CD14-positive monocyte (primary cell): ENCODE data around the gene LILRA2. TPM values are rescaled to one million over a fixed set of nuclear protein-coding genes. Genes with fewer than 3 reads are reported as not detected.
"Not testable (repeated sequence)": the region's sequence is repeated elsewhere in the genome, so short reads cannot be mapped to it uniquely, and the experiment has no call there.

Source experiments
- DNase-seq, 3 donors: peaks; one replicate each; pipeline ENCODE4 v3.0.0-alpha.2; 2011 to 2022
- H2AFZ ChIP-seq: 2 replicates; pipeline ENCODE4 v1.6.0; 2012; ENCODE audit warnings: mild to moderate bottlenecking, low read depth, low read length, inconsistent platforms; ENCODE audit not compliant: insufficient read depth, poor library complexity, severe bottlenecking
- H3K27ac ChIP-seq, 2 donors: 1 replicate in 1 of 2; 2 replicates in 1 of 2; pipeline ENCODE4 v1.5.1; 2012 to 2013; ENCODE audit warnings: low read length in 2 of 2, control low read depth in 1 of 2, inconsistent platforms in 1 of 2, low read depth in 1 of 2, mild to moderate bottlenecking in 1 of 2
- H3K27me3 ChIP-seq, 2 donors: one replicate each; pipeline versions ENCODE4 v1.6.0 to v1.6.1; 2011 to 2013; ENCODE audit warnings: low read length in 2 of 2; ENCODE audit not compliant: control insufficient read depth in 2 of 2, insufficient read depth in 2 of 2
- H3K36me3 ChIP-seq, 2 donors: replicated peaks in 1 of 2; 1 replicate in 1 of 2; 2 replicates in 1 of 2; pipeline versions ENCODE4 v1.5.1 to v1.6.1; 2012 to 2013; ENCODE audit warnings: low read length in 2 of 2, control low read depth in 1 of 2, inconsistent platforms in 1 of 2, mild to moderate bottlenecking in 1 of 2; ENCODE audit not compliant: insufficient read depth in 2 of 2, control insufficient read depth in 1 of 2
- H3K4me1 ChIP-seq, 2 donors: 1 replicate in 1 of 2; 2 replicates in 1 of 2; pipeline versions ENCODE4 v1.5.1 to v1.6.1; 2012 to 2013; ENCODE audit warnings: low read length in 2 of 2, control low read depth in 1 of 2, inconsistent platforms in 1 of 2, mild to moderate bottlenecking in 1 of 2, moderate library complexity in 1 of 2; ENCODE audit not compliant: insufficient read depth in 2 of 2, control insufficient read depth in 1 of 2
- H3K4me2 ChIP-seq: replicated peaks from 2 replicates; pipeline ENCODE3; 2012; ENCODE audit warnings: low read length, moderate library complexity, mild to moderate bottlenecking; ENCODE audit not compliant: poor library complexity, severe bottlenecking; ENCODE audit errors: extremely low read depth
- H3K4me3 ChIP-seq, 3 experiments: fragments of 200-600 bp in 1 of 3; sonication (generic) in 1 of 3; replicated peaks in 1 of 3; 1 replicate in 2 of 3; 2 replicates in 1 of 3; pipeline ENCODE4 v1.5.1; 2011 to 2013; ENCODE audit warnings: low read length in 3 of 3, mild to moderate bottlenecking in 3 of 3, control low read depth in 2 of 3, low read depth in 2 of 3, inconsistent platforms in 1 of 3, moderate library complexity in 1 of 3
- H3K79me2 ChIP-seq: 2 replicates; pipeline ENCODE4 v1.6.0; 2012; ENCODE audit warnings: mild to moderate bottlenecking, control low read depth, inconsistent platforms, low read length, moderate library complexity; ENCODE audit not compliant: insufficient read depth
- H3K9ac ChIP-seq: 2 replicates; pipeline ENCODE4 v1.6.0; 2017; ENCODE audit warnings: low read length, mild to moderate bottlenecking; ENCODE audit not compliant: insufficient read depth, poor library complexity, severe bottlenecking
- H3K9me3 ChIP-seq, 2 donors: replicated peaks in 1 of 2; 1 replicate in 1 of 2; 2 replicates in 1 of 2; pipeline versions ENCODE4 v1.5.1 to v1.6.1; 2012 to 2013; ENCODE audit warnings: low read length in 2 of 2, control low read depth in 1 of 2; ENCODE audit not compliant: control insufficient read depth in 1 of 2, insufficient read depth in 1 of 2
- H4K20me1 ChIP-seq: 2 replicates; pipeline ENCODE4 v1.6.0; 2012; ENCODE audit warnings: mild to moderate bottlenecking, low read length, control low read depth, moderate library complexity; ENCODE audit not compliant: insufficient read depth
- H3K27ac Mint-ChIP-seq, 7 donors: one replicate each; pipeline ENCODE4 v1.8.0; 2020; ENCODE audit warnings: mild to moderate bottlenecking in 7 of 7, mixed read lengths in 7 of 7, moderate library complexity in 6 of 7, inconsistent platforms in 2 of 7
- H3K27me3 Mint-ChIP-seq, 3 donors: one replicate each; pipeline ENCODE4 v1.8.0; 2021 to 2022; ENCODE audit warnings: low read depth in 3 of 3, mild to moderate bottlenecking in 3 of 3, mixed read lengths in 3 of 3, moderate library complexity in 3 of 3, inconsistent platforms in 1 of 3
- H3K36me3 Mint-ChIP-seq, 2 donors: one replicate each; pipeline ENCODE4 v1.8.0; 2020; ENCODE audit warnings: mixed read lengths in 2 of 2, inconsistent platforms in 1 of 2, mild to moderate bottlenecking in 1 of 2
- H3K4me1 Mint-ChIP-seq: one replicate; pipeline ENCODE4 v1.8.0; 2020; ENCODE audit warnings: mild to moderate bottlenecking, mixed read lengths
- H3K4me3 Mint-ChIP-seq, 2 donors: one replicate each; pipeline ENCODE4 v1.8.0; 2020; ENCODE audit warnings: mild to moderate bottlenecking in 2 of 2, mixed read lengths in 2 of 2, moderate library complexity in 1 of 2
- H3K9me3 Mint-ChIP-seq, 7 donors: one replicate each; pipeline ENCODE4 v1.8.0; 2020 to 2022; ENCODE audit warnings: mixed read lengths in 7 of 7, mild to moderate bottlenecking in 6 of 7, moderate library complexity in 6 of 7, inconsistent platforms in 2 of 7
- WGBS: methylation state at CpG from one replicate; pipeline ENCODE4 v1.1.5; 2013; ENCODE audit warnings: missing lambda C conversion rate; ENCODE audit not compliant: insufficient coverage; 5-methylcytosine and 5-hydroxymethylcytosine counted together
- intact Hi-C, 2 donors: fragments of 100-400 bp; cut with micrococcal nuclease; formaldehyde crosslinking; loops; one replicate each; pipeline versions ENCODE4 v1.15.0 to v1.15.1; 2023
- polyA plus RNA-seq, 3 donors: library from polyadenylated mRNA; depleted of rRNA in 1 of 3; unstranded in 2 of 3; stranded (reverse) in 1 of 3; fragments of 300-500 nt in 2 of 3; fragments of >200 nt in 1 of 3; fragmentation: Illumina TruSeq in 2 of 3; gene quantifications; 1 replicate in 2 of 3; 2 replicates in 1 of 3; pipeline ENCODE4 v1.2.3, GENCODE V29; 2012 to 2021
- TF ChIP-seq, protein P1 (sequence below): fragments of 200-600 bp; IDR thresholded peaks from one replicate; pipeline ENCODE4 v1.8.0; 2022; ENCODE audit warnings: antibody characterized with exemption, mild to moderate bottlenecking

The LILRA2 gene
- polyA plus RNA-seq, 3 donors: 333 to 451 (median 377) TPM

DNA sequence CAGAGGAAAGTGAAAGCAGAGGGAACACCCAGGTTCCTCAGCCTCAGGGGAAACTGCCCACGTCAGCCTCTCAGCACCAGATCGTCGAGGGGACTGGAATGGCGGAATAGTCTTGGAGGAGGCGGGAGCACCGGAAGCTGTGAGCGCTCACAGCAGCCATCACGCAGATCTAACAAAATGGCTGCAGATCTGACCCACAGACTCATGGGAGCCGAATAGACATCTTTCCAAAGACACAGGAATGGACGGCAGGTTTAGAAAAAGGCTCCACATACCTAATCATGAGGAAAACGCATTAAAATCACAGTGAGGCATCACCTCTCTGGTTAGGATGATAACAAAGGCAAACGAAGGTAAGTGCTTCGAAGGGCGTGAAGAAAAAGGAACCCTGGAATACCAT, 11.8 kb upstream of the LILRA2 start:
- H3K27me3 Mint-ChIP-seq: peaks cover 3 to 13% (median 6%) of the 10 kb centered on the region in 3 donors
- Histone ChIP-seq H3K36me3 (no peaks in the 10 kb centered on the region), H3K4me1 (no peaks in the 10 kb centered on the region), H2AFZ (no peak overlapping the region), H3K27me3 (no peaks in the 10 kb centered on the region), H3K4me2 (no peak overlapping the region), H4K20me1 (no peaks in the 10 kb centered on the region), H3K27ac (no peak overlapping the region), H3K9ac (no peak overlapping the region), H3K79me2 (no peaks in the 10 kb centered on the region), H3K9me3 (no peaks in the 10 kb centered on the region), H3K4me3 (no peak overlapping the region)
- H3K27ac Mint-ChIP-seq: no peak overlapping the region
- H3K36me3 Mint-ChIP-seq: no peaks in the 10 kb centered on the region
- TF ChIP-seq, protein P1, sequence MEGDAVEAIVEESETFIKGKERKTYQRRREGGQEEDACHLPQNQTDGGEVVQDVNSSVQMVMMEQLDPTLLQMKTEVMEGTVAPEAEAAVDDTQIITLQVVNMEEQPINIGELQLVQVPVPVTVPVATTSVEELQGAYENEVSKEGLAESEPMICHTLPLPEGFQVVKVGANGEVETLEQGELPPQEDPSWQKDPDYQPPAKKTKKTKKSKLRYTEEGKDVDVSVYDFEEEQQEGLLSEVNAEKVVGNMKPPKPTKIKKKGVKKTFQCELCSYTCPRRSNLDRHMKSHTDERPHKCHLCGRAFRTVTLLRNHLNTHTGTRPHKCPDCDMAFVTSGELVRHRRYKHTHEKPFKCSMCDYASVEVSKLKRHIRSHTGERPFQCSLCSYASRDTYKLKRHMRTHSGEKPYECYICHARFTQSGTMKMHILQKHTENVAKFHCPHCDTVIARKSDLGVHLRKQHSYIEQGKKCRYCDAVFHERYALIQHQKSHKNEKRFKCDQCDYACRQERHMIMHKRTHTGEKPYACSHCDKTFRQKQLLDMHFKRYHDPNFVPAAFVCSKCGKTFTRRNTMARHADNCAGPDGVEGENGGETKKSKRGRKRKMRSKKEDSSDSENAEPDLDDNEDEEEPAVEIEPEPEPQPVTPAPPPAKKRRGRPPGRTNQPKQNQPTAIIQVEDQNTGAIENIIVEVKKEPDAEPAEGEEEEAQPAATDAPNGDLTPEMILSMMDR: no peak
- no peaks in the 10 kb centered on the region for H3K9me3 Mint-ChIP-seq
- intact Hi-C loops: no loop called here
- no peak for DNase-seq
- peak overlapping the region; percentile 16 to 57 for H3K4me3 Mint-ChIP-seq
- WGBS: 86% methylated on average over 11 of the region's 14 CpGs
- no peaks in the 10 kb centered on the region for H3K4me1 Mint-ChIP-seq

DNA sequence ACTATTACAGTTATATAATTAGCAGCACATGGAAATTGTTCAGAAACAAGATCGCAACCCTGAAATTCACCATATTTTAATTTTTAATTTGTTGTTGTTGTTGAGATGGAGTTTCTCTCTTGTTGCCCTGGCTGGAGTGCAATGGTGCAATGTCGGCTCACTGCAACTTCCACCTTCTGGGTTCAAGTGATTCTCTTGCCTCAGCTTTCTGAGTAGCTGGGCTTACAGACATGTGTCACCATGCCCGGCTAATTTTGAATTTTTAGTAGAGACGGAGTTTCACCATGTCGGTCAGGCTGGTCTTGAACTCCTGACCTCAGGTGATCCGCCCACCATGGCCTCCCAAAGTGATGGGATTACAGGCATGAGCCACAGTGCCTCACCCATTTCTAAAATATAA, 10.4 kb upstream of the LILRA2 start:
- H3K79me2 ChIP-seq, H2AFZ ChIP-seq, H3K4me3 ChIP-seq, H4K20me1 ChIP-seq, H3K36me3 ChIP-seq, H3K9me3 Mint-ChIP-seq, intact Hi-C loops, H3K27me3 ChIP-seq, H3K36me3 Mint-ChIP-seq, H3K4me2 ChIP-seq, DNase-seq, H3K4me1 ChIP-seq, H3K27ac Mint-ChIP-seq, H3K9me3 ChIP-seq, H3K27ac ChIP-seq, H3K4me3 Mint-ChIP-seq, H3K9ac ChIP-seq, H3K4me1 Mint-ChIP-seq: not testable (repeated sequence)
- peaks cover 3 to 17% (median 6%) of the 10 kb centered on the region in 3 donors for H3K27me3 Mint-ChIP-seq
- 79% methylated on average over 2 of the region's 6 CpGs for WGBS
